Activated CD8-positive, alpha-beta T cell treated with anti-CD3 and anti-CD28 coated beads for 36 hours (primary cell): ENCODE measurements around the gene CDH11. TPM values are rescaled to one million over a fixed set of nuclear protein-coding genes. Genes with fewer than 3 reads are reported as not detected.

Experiments used
- ATAC-seq: fragments of 200-7000 bp; cut with Tn5 transposase; one replicate; pipeline ENCODE4 v1.10.0; 2021; ENCODE audit warnings: mild to moderate bottlenecking, moderate library complexity
- CTCF ChIA-PET: fragments of 350-600 bp; sonication (Branson Sonifier 250); formaldehyde crosslinking; loops from one replicate; lab custom pipeline; 2021; ENCODE audit warnings: antibody characterized with exemption; lab: Charles Lee
- POLR2A ChIA-PET: fragments of 350-600 bp; sonication (Branson Sonifier 250); formaldehyde crosslinking; loops from one replicate; lab custom pipeline; 2021; ENCODE audit warnings: antibody characterized with exemption; lab: Charles Lee
- DNase-seq: peaks from one replicate; pipeline ENCODE4 v3.0.0-alpha.2; 2020
- H3K27ac Mint-ChIP-seq: one replicate; pipeline ENCODE4 v1.8.0; 2021; ENCODE audit warnings: mild to moderate bottlenecking, mixed read lengths
- H3K27me3 Mint-ChIP-seq: one replicate; pipeline ENCODE4 v1.8.0; 2021; ENCODE audit warnings: mixed read lengths
- H3K36me3 Mint-ChIP-seq: one replicate; pipeline ENCODE4 v1.8.0; 2021; ENCODE audit warnings: low read depth, mixed read lengths
- H3K4me1 Mint-ChIP-seq: one replicate; pipeline ENCODE4 v1.8.0; 2021; ENCODE audit warnings: low read depth, mixed read lengths
- H3K4me3 Mint-ChIP-seq: one replicate; pipeline ENCODE4 v1.8.0; 2021; ENCODE audit warnings: mild to moderate bottlenecking, moderate library complexity, mixed read lengths
- H3K9me3 Mint-ChIP-seq: one replicate; pipeline ENCODE4 v1.8.0; 2021; ENCODE audit warnings: mixed read lengths
- intact Hi-C: fragments of 100-400 bp; cut with micrococcal nuclease; formaldehyde crosslinking; loops from one replicate; pipeline ENCODE4 v1.10.0; 2022
- total RNA-seq, 2 experiments: library from RNA; stranded (reverse); gene quantifications; one replicate each; pipeline ENCODE4 v1.2.3, GENCODE V29; 2021
- TF ChIP-seq, protein P1 (sequence below): fragments of 200-600 bp; IDR thresholded peaks from one replicate; pipeline ENCODE4 v1.8.0; 2022; ENCODE audit warnings: antibody characterized with exemption, mild to moderate bottlenecking

Gene CDH11
- total RNA-seq, 2 experiments from 2014 or later: not detected

DNA sequence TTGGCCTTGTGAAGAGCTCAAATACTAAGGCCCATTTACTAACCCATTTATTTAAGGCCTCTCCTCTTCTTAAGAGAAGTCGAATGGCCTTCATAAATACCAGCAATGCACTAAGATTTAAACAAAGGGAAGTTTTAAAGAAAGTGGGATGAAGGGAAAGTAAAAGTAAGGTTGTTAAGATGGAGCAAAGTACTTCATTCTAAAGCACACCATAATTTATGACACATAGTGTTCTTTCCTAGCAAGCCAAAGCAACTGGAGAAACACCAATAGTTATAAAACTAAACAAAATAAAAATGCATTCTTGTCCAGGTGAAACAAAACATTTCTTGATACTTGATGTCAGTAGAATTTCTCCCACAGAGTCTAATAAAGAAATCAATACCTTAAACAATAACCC lies 27.9 kb downstream of the CDH11 start:
- TF ChIP-seq, protein P1, sequence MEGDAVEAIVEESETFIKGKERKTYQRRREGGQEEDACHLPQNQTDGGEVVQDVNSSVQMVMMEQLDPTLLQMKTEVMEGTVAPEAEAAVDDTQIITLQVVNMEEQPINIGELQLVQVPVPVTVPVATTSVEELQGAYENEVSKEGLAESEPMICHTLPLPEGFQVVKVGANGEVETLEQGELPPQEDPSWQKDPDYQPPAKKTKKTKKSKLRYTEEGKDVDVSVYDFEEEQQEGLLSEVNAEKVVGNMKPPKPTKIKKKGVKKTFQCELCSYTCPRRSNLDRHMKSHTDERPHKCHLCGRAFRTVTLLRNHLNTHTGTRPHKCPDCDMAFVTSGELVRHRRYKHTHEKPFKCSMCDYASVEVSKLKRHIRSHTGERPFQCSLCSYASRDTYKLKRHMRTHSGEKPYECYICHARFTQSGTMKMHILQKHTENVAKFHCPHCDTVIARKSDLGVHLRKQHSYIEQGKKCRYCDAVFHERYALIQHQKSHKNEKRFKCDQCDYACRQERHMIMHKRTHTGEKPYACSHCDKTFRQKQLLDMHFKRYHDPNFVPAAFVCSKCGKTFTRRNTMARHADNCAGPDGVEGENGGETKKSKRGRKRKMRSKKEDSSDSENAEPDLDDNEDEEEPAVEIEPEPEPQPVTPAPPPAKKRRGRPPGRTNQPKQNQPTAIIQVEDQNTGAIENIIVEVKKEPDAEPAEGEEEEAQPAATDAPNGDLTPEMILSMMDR: no peak
- H3K9me3 Mint-ChIP-seq: no peaks in the 10 kb centered on the region

DNA sequence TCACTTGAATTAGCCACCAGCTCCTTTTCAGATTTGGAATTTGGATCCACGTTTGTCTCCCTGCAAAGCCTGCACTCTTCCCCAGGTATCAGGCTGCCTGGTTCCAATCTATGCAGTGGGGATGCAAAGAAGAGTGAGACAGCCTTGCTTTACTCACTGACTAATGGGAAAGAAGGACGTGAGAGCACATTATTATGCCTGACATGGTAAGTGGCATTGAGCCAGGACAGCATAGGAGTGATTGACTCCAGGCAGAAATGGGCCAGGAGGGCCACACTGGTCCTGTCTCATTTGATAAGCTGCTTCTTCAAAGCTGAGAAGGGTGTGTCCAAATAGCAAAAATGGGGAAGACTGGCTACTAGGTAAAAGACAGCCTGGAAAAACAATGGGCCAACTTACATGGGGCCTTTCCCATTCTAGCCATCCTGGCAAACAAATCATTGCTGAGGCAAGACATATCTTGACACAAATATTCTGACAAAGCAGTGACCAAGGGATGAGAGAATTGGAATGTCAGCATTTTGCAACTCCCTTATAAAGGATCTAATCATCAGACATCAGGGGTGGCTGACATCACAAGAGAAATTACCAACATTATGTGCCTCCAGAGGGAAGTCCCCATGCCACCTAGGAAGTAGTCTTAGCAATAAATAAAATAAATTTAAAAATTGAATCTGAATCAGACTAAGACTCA lies 38.6 kb downstream of the CDH11 start:
- H3K4me1 Mint-ChIP-seq: no peaks in the 10 kb centered on the region
- H3K36me3 Mint-ChIP-seq: no peaks in the 10 kb centered on the region
- TF ChIP-seq, protein P1: no peak
- H3K27me3 Mint-ChIP-seq: no peaks in the 10 kb centered on the region
- ChIA-PET CTCF (no interaction called here), POLR2A (no interaction called here)
- H3K4me3 Mint-ChIP-seq: no peak overlapping the region
- ATAC-seq (no peak), DNase-seq (no peak)
- no peak overlapping the region for H3K27ac Mint-ChIP-seq
- intact Hi-C loops: no loop called here
- peaks cover 1% of the 10 kb centered on the region for H3K9me3 Mint-ChIP-seq

More for the DNA sequence above, 27.9 kb downstream of the CDH11 start:
- Mint-ChIP-seq H3K4me3 (no peak overlapping the region), H3K27ac (no peak overlapping the region), H3K4me1 (no peaks in the 10 kb centered on the region), H3K27me3 (no peaks in the 10 kb centered on the region), H3K36me3 (no peaks in the 10 kb centered on the region)
- ChIA-PET CTCF (no interaction called here), POLR2A (no interaction called here)
- ATAC-seq: no peak
- intact Hi-C loops: no loop called here
- DNase-seq: no peak

GRCh38 chr16:65079549-65079948 lies 42.3 kb downstream of the CDH11 start:
- POLR2A ChIA-PET: no interaction called here
- no peak overlapping the region for H3K27ac Mint-ChIP-seq
- DNase-seq: no peak
- no peak for ATAC-seq
- H3K4me1 Mint-ChIP-seq: no peaks in the 10 kb centered on the region
- TF ChIP-seq, protein P1: no peak
- no peaks in the 10 kb centered on the region for H3K36me3 Mint-ChIP-seq
- intact Hi-C loops: no loop called here
- CTCF ChIA-PET: no interaction called here
- H3K27me3 Mint-ChIP-seq: no peaks in the 10 kb centered on the region
- H3K9me3 Mint-ChIP-seq: peaks cover 5% of the 10 kb centered on the region
- H3K4me3 Mint-ChIP-seq: no peak overlapping the region

- TF ChIP-seq, protein P1: no peak
- intact Hi-C loops: no loop called here
- Mint-ChIP-seq H3K4me1 (no peaks in the 10 kb centered on the region), H3K9me3 (peaks cover 5% of the 10 kb centered on the region), H3K36me3 (no peaks in the 10 kb centered on the region), H3K27ac (no peak overlapping the region), H3K27me3 (no peaks in the 10 kb centered on the region), H3K4me3 (no peak overlapping the region)
- CTCF ChIA-PET: no interaction called here
- POLR2A ChIA-PET: no interaction called here
- DNase-seq (no peak), ATAC-seq (no peak)
Observed at GRCh38 chr16:65077181-65077580, 44.7 kb downstream of the CDH11 start.

- POLR2A ChIA-PET: no interaction called here
- Mint-ChIP-seq H3K36me3 (no peaks in the 10 kb centered on the region), H3K27me3 (no peaks in the 10 kb centered on the region), H3K4me3 (no peak overlapping the region), H3K27ac (no peak overlapping the region), H3K9me3 (peaks cover 8% of the 10 kb centered on the region), H3K4me1 (no peaks in the 10 kb centered on the region)
- ATAC-seq (no peak), DNase-seq (no peak)
- CTCF ChIA-PET: no interaction called here
- TF ChIP-seq, protein P1: no peak
- intact Hi-C loops: no loop called here
Observed at GRCh38 chr16:65075877-65076276, 46.0 kb downstream of the CDH11 start.
